ENCODE measurements around the gene CCDC178.
"Not testable (repeated sequence)": the region's sequence is repeated elsewhere in the genome, so short reads cannot be mapped to it uniquely, and the experiment has no call there.

CCDC178 gene

GRCh38 chr18:32958746-32959145 is 481.8 kb downstream of the CCDC178 start:
- TF ChIP-seq, protein P1, sequence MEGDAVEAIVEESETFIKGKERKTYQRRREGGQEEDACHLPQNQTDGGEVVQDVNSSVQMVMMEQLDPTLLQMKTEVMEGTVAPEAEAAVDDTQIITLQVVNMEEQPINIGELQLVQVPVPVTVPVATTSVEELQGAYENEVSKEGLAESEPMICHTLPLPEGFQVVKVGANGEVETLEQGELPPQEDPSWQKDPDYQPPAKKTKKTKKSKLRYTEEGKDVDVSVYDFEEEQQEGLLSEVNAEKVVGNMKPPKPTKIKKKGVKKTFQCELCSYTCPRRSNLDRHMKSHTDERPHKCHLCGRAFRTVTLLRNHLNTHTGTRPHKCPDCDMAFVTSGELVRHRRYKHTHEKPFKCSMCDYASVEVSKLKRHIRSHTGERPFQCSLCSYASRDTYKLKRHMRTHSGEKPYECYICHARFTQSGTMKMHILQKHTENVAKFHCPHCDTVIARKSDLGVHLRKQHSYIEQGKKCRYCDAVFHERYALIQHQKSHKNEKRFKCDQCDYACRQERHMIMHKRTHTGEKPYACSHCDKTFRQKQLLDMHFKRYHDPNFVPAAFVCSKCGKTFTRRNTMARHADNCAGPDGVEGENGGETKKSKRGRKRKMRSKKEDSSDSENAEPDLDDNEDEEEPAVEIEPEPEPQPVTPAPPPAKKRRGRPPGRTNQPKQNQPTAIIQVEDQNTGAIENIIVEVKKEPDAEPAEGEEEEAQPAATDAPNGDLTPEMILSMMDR (IDR thresholded peaks at IDR 0.05; ENCODE audit: low read depth, low read length) = no peak
- DNase-seq (ENCODE audit: extremely low read depth, low read depth) = no peak

DNA sequence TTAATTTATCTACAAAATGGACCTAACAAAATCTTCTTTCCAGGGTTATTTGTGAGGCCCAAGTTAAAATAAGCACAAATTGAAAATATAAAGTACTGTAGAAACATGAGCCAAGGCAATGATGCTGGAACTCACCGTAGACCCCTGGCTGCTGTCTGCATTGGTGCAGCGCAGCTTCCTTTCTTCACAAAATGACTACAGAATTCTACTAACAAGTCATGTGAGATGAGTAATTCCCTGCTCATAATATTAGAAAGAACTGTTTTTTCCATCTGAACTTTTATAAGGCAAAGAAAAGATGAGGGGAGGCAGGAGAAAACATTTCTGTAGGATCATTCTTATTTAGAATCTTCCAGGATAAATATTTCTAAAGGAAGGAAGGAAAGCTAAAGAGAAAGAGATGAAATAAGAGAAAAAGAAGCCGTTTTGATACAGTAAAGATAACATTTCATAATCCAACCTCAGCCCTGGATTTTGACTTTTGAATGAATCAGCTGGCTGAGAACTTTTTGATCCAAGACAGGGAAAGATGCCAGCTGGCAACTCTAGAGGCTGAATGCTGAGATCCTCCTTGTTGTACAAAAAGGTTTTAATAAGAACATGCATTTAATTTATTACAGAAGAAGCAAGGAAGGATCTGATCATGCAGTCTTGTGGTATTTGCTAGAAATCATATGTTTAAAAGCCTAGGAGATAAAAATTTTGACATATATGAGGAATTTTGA is 483.8 kb downstream of the CCDC178 start:
- TF ChIP-seq, protein P1 (IDR thresholded peaks at IDR 0.05; ENCODE audit: low read depth, low read length) = peak; percentile 23
- peak; percentile 0 for DNase-seq (ENCODE audit: extremely low read depth, low read depth)

- not testable (repeated sequence) for DNase-seq (ENCODE audit: extremely low read depth, low read depth)
These were observed 488.2 kb downstream of the CCDC178 start for GRCh38 chr18:32952318-32952717.

- TF ChIP-seq, protein P1 (IDR thresholded peaks at IDR 0.05; ENCODE audit: low read depth, low read length) = no peak
- DNase-seq (ENCODE audit: extremely low read depth, low read depth) = no peak
These were observed 502.9 kb downstream of the CCDC178 start for GRCh38 chr18:32937597-32937996.

DNA sequence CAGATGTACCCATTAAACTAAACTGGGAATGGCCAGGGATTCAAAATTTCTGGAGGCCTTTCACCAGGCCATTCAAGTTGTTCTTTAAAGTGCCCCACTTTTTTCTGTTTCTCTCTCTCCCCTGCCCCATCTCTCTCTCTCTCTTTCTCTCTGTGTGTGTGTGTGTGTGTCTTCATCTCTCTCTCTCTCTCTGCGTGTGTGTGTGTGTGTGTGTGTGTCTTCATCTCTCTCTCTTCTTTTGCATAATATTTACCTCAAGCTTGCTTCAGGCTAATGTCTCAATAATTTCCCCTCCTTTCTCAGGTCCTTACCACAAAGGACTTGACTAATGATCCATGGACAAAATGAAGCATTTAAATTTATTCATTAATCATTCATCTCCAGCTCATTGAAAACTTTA is 503.5 kb downstream of the CCDC178 start:
- DNase-seq (ENCODE audit: extremely low read depth, low read depth) = no peak
- TF ChIP-seq, protein P1 (IDR thresholded peaks at IDR 0.05; ENCODE audit: low read depth, low read length) = no peak

DNA sequence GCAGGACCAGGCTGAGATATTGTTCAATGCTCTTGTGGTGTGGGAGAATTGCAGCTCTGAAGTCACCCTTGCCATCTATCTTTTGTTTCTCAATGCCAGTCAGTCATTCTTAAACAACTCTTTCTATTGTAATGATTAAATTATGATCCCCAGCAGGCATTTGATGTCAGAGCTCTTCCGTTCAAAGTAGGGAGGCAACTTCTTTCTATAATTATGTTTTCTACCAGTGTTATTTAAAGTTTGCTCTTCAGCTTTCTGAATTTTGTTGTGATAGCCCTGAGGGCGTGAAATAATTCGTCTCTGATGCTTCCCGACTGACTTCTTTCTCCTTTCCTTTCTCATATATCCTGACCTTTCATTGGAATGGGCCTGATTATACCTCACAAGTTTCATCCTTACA is 506.3 kb downstream of the CCDC178 start:
- no peak for DNase-seq (ENCODE audit: extremely low read depth, low read depth)
- TF ChIP-seq, protein P1 (IDR thresholded peaks at IDR 0.05; ENCODE audit: low read depth, low read length) = no peak

GRCh38 chr18:32930695-32931301 is 509.7 kb downstream of the CCDC178 start:
- peak; percentile 7 for DNase-seq (ENCODE audit: extremely low read depth, low read depth)

More at GRCh38 chr18:32930695-32931301, 509.7 kb downstream of the CCDC178 start:
- TF ChIP-seq, protein P1 (IDR thresholded peaks at IDR 0.05; ENCODE audit: low read depth, low read length) = peak; percentile 66
